ENCODE measurements around the gene DNAJB8.

- TF ChIP-seq CTCF (IDR thresholded peaks at IDR 0.05) (no peak), POLR2A (IDR thresholded peaks at IDR 0.05) (no peak)
Measured at GRCh38 chr3:128475355-128475754, 8.7 kb upstream of the DNAJB8 start.
